ENCODE results near the gene CTNNA1.

- no peak for TF ChIP-seq CTCF (IDR thresholded peaks at IDR 0.05 in 4 of 5, conservative IDR thresholded peaks at IDR 0.05 in 1 of 5)
- TF ChIP-seq POLR2A (IDR thresholded peaks at IDR 0.05): no peak
These were observed 179.1 kb downstream of the CTNNA1 start for GRCh38 chr5:138932171-138932810.
